ENCODE data around the gene FRMD5.

DNA sequence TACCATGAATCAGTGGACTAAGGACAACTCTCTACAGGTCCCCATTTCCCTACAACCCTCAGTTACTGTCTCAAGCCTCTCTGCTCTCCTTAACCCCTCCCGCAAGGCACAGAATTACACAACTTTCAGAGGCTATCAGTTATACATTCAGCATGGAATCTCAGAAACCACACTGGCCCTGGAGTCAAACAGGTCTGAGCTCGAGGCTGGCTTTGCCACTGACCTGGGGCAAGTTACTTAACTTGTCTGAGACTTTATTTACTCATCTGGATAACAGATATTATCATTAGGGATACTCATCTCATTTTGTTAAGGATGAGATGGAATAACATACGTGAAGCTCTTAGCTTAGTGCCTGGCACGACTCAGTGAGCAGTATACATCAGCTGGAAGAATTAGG is 273.1 kb downstream of the FRMD5 start:
- TF ChIP-seq EZH2 (IDR thresholded peaks at IDR 0.05; ENCODE audit: borderline replicate concordance, insufficient read depth, low read length, poor library complexity, severe bottlenecking), result no peak
- TF ChIP-seq, protein P1, sequence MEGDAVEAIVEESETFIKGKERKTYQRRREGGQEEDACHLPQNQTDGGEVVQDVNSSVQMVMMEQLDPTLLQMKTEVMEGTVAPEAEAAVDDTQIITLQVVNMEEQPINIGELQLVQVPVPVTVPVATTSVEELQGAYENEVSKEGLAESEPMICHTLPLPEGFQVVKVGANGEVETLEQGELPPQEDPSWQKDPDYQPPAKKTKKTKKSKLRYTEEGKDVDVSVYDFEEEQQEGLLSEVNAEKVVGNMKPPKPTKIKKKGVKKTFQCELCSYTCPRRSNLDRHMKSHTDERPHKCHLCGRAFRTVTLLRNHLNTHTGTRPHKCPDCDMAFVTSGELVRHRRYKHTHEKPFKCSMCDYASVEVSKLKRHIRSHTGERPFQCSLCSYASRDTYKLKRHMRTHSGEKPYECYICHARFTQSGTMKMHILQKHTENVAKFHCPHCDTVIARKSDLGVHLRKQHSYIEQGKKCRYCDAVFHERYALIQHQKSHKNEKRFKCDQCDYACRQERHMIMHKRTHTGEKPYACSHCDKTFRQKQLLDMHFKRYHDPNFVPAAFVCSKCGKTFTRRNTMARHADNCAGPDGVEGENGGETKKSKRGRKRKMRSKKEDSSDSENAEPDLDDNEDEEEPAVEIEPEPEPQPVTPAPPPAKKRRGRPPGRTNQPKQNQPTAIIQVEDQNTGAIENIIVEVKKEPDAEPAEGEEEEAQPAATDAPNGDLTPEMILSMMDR (IDR thresholded peaks at IDR 0.05; ENCODE audit: poor library complexity, severe bottlenecking), result no peak
- TF ChIP-seq MXI1 (conservative IDR thresholded peaks at IDR 0.05; ENCODE audit: poor library complexity, severe bottlenecking), result no peak

Data from neural cell (in vitro differentiated cells).